ENCODE measurements around the gene UBD.

GRCh38 chr6:29524044-29524443, 35.5 kb downstream of the UBD start:
- TF ChIP-seq, protein P1, sequence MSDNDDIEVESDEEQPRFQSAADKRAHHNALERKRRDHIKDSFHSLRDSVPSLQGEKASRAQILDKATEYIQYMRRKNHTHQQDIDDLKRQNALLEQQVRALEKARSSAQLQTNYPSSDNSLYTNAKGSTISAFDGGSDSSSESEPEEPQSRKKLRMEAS (IDR thresholded peaks at IDR 0.05), result no peak
- no peak for TF ChIP-seq POLR2AphosphoS5 (IDR thresholded peaks at IDR 0.05; ENCODE audit: low read depth, low read length)
- no peak for TF ChIP-seq MIER2 (CRISPR knock-in tag; IDR thresholded peaks at IDR 0.05)

All from HepG2 (cell line).